ENCODE results near the gene EIF4ENIF1. TPM values are rescaled to one million over a fixed set of nuclear protein-coding genes. Genes with fewer than 3 reads are reported as not detected.

The EIF4ENIF1 gene
- total and polyA plus RNA-seq, 7 donors: 9.2 to 34.2 (median 24.8) TPM

DNA sequence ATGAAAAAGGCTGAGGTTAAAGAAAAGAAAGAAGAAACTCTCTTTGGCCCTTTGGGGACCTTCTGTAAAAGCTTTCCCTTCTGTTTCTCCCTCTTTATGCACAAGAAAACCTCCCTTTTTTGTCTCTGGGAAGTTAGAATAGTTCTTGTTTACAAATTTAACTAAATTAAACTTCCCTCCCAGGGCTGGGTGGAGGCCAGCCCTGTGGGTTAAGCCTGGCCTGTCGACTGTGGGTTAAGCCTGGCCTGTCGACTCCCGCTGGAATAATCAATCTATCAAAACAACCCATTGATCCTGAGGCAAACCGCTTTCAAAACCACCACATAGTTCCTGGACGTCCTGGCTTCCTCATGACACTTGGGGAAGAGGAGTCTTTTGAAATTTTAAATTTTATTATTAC lies 91.4 kb downstream of the EIF4ENIF1 start:
- H3K27me3 ChIP-seq (ENCODE audit: insufficient read depth in 3 of 3, low read length in 2 of 3): no peaks in the 10 kb centered on the region
- no peak overlapping the region for H3K27ac ChIP-seq
- H3K4me1 ChIP-seq: peaks cover 9% of the 10 kb centered on the region
- DNase-seq (no peak), ATAC-seq (no peak)
- H3K4me3 ChIP-seq: no peak overlapping the region
- 77 to 82% (median 78%) methylated on average over 5 of the region's 5 CpGs for WGBS, 3 donors
- no peaks in the 10 kb centered on the region for H3K9me3 ChIP-seq
- H3K36me3 ChIP-seq (ENCODE audit: insufficient read depth in 1 of 2, low read depth in 1 of 2): peaks cover 0 to 24% of the 10 kb centered on the region in 2 donors
- TF ChIP-seq, protein P1, sequence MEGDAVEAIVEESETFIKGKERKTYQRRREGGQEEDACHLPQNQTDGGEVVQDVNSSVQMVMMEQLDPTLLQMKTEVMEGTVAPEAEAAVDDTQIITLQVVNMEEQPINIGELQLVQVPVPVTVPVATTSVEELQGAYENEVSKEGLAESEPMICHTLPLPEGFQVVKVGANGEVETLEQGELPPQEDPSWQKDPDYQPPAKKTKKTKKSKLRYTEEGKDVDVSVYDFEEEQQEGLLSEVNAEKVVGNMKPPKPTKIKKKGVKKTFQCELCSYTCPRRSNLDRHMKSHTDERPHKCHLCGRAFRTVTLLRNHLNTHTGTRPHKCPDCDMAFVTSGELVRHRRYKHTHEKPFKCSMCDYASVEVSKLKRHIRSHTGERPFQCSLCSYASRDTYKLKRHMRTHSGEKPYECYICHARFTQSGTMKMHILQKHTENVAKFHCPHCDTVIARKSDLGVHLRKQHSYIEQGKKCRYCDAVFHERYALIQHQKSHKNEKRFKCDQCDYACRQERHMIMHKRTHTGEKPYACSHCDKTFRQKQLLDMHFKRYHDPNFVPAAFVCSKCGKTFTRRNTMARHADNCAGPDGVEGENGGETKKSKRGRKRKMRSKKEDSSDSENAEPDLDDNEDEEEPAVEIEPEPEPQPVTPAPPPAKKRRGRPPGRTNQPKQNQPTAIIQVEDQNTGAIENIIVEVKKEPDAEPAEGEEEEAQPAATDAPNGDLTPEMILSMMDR (IDR thresholded peaks at IDR 0.05): no peak
- intact Hi-C loops (cut with DNase I): loop anchor here in 1 of 2 donors (2.0 kb wide), 1 partner anchor 51 kb away; the partner anchor contains the start of gene PATZ1

DNA sequence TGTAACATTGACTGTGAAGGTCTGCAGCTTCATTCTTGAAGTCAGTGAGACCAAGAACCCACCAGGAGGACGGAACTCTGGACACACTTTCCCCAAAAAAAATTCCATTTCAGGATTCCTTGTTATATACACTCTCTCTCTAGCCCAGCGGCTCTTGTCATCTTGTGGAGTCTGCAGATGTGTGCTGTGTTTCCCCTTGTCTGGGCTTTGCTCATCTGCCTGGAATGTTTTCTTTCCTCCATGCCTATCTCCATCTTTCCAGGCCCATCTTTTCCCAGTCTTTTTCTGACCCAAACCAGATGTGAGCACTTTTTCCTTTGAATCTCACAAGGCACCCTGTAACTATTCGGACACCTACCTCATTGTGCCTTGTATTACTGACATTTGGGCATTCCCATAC lies 95.3 kb downstream of the EIF4ENIF1 start:
- no peaks in the 10 kb centered on the region for H3K4me1 ChIP-seq
- 73 to 83% (median 74%) methylated on average over 3 of the region's 3 CpGs for WGBS, 3 donors

DNA sequence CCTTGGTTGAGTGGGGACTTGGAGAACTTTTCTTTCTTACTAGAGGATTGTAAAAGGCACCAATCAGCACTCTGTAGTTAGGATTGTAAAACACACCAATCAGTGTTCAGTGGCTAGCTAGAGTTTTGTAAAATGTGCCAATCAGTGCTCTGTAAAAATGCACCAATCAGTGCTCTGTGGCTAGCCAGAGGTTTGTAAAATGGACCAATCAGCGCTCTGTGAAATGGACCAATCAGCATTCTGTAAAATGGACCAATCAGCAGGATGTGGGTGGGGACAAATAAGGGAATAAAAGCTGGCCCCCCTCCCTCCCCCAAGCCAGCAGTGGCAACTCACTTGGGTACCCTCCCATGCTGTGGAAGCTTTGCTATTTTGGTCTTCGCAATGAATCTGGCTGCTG lies 95.7 kb downstream of the EIF4ENIF1 start:
- Histone ChIP-seq H3K27ac (no peak overlapping the region), H3K4me1 (no peaks in the 10 kb centered on the region), H3K27me3 (ENCODE audit: insufficient read depth in 3 of 3, low read length in 2 of 3) (no peaks in the 10 kb centered on the region), H3K9me3 (no peaks in the 10 kb centered on the region), H3K36me3 (ENCODE audit: insufficient read depth in 1 of 2, low read depth in 1 of 2) (no peaks in the 10 kb centered on the region), H3K4me3 (no peak overlapping the region)
- no peak for DNase-seq
- WGBS, 3 donors: 95 to 96% (median 96%) methylated on average over 2 of the region's 2 CpGs
- intact Hi-C loops (cut with DNase I): no loop called here
- TF ChIP-seq, protein P1 (IDR thresholded peaks at IDR 0.05): no peak
- no peak for ATAC-seq

More for the DNA sequence above, 95.3 kb downstream of the EIF4ENIF1 start:
- no peak for DNase-seq
- TF ChIP-seq, protein P1 (IDR thresholded peaks at IDR 0.05): no peak
- H3K27me3 ChIP-seq (ENCODE audit: insufficient read depth in 3 of 3, low read length in 2 of 3): no peaks in the 10 kb centered on the region
- no peak for ATAC-seq
- intact Hi-C loops (cut with DNase I): no loop called here
- H3K27ac ChIP-seq: no peak overlapping the region
- H3K9me3 ChIP-seq: no peaks in the 10 kb centered on the region
- H3K36me3 ChIP-seq (ENCODE audit: insufficient read depth in 1 of 2, low read depth in 1 of 2): no peaks in the 10 kb centered on the region
- no peak overlapping the region for H3K4me3 ChIP-seq

Other genes with a start within 250 kb of the EIF4ENIF1 start
- 10 to 100 TPM in 1 of 4 donors, 1 to 10 TPM in 3; 3.4 to 11.6 (median 6.3) TPM for gene PIK3IP1, start 197.4 kb downstream of the EIF4ENIF1 start, total RNA-seq
- 10 to 100 TPM in 1 of 3 donors, 1 to 10 TPM in 2; 2.0 to 10.8 (median 8.4) TPM for gene PIK3IP1, start 197.4 kb downstream of the EIF4ENIF1 start, polyA plus RNA-seq
- 10 to 100 TPM in 3 of 4 donors, 1 to 10 TPM in 1; 7.4 to 14.2 (median 11.3) TPM for gene PATZ1, start 143.5 kb downstream of the EIF4ENIF1 start, total RNA-seq
- gene PATZ1, start 143.5 kb downstream of the EIF4ENIF1 start, polyA plus RNA-seq: 1 to 10 TPM; 5.2 to 9.2 (median 7.3) TPM
- gene DRG1, start 90.2 kb downstream of the EIF4ENIF1 start, total RNA-seq: 10 to 100 TPM; 75.2 to 91.8 (median 85.6) TPM
- gene DRG1, start 90.2 kb downstream of the EIF4ENIF1 start, polyA plus RNA-seq: 100 to 1,000 TPM in 1 of 3 donors, 10 to 100 TPM in 2; 89.9 to 101 (median 98.2) TPM
- 1 to 10 TPM; 2.7 to 8.6 (median 4.1) TPM for gene SFI1, start 6.7 kb upstream of the EIF4ENIF1 start, total RNA-seq
- 1 to 10 TPM; 1.5 to 4.1 (median 2.2) TPM for gene SFI1, start 6.7 kb upstream of the EIF4ENIF1 start, polyA plus RNA-seq
- 10 to 100 TPM; 11.1 to 24.2 (median 17.2) TPM for gene PISD, start 172.4 kb upstream of the EIF4ENIF1 start, total RNA-seq
- gene PISD, start 172.4 kb upstream of the EIF4ENIF1 start, polyA plus RNA-seq: 10 to 100 TPM; 10.2 to 18.7 (median 15.2) TPM